HG03460 (cell line): ENCODE measurements around the gene ZNF346.

ENCODE experiments used
- ATAC-seq: cut with Tn5 transposase; IDR thresholded peaks from one replicate; pipeline ENCODE4 v1.9.1; 2021; ENCODE audit not compliant: unreplicated experiment

Gene ZNF346

DNA sequence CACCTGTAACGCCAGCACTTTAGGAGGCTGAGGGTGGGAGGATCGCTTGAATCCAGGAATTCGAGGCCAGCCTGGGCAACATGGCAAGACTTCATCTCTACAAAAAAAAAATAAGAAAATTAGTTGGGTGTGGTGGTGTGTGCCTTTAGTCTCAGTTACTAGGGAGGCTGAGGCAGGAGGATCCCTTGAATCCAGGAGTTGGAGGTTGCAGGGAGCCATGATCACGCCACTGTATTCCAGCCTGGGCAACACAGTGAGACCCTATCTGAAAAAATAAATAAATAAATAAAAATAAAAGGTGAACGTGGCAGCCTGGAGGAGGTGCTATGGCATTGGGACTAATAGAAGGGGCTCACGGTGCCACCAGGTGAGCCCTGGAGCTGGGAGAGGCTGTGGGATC lies 71.3 kb downstream of the ZNF346 start:
- ATAC-seq, result no peak

DNA sequence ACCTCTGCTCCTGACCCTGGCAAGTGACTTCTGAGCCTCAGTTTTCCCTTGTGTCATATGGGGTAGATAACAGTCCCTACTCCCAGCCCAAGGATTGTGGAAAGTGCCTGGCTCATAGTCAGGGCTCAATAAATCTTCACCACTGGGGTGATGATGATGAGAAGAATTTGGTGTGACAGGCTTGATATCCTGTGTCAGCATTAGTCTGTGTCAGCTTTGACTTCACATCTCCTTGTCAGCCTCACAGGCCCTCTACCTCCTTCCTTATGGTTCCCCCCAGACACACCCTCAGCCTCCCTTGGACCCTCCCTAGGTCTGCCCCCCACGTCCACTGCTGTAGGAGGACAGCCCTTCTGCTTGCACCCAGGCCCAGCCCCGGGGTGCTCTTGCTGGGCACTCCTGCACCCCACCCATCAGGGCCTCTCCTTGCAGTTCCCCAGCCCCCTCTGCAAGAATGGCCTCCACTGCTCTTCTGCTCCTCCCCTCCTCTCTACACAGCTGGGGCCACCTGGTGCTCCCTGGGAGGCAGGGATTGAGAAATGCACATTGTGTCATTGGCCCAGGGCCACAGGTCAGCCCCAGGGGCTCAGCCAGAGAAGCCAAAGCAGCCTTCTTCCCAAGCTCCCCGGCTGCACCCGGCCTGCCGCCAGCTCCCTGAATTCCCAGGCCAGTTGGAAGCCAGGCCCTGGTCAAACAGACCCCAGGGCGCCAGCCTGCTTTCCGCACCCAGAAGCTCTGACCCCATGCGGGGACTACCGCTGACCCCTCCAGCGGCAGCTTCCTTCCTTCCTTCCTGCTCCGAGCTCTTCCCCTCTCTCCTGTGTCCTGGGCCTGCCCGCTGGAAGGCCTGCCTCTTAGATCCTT lies 72.0 kb downstream of the ZNF346 start:
- no peak for ATAC-seq

DNA sequence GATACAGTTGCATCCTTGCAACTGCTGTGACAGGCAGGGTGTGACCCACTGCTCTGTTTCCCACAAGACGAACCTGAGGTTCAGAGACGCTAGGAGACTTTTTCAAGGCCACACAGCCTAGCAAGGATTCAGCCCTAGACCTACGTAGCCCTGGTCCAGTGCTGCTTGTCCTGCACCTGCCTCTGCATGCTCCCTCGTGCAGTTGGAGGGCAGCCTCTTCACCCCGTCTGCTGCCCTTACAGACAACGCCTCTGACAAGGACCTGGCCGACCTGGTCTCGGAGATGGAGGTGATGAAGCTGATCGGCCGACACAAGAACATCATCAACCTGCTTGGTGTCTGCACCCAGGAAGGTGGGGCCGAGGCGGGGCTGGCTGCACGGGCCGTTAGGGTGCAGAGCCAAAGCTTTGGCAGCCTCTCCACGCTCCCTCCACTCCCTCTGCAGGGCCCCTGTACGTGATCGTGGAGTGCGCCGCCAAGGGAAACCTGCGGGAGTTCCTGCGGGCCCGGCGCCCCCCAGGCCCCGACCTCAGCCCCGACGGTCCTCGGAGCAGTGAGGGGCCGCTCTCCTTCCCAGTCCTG lies 72.7 kb downstream of the ZNF346 start:
- no peak for ATAC-seq

DNA sequence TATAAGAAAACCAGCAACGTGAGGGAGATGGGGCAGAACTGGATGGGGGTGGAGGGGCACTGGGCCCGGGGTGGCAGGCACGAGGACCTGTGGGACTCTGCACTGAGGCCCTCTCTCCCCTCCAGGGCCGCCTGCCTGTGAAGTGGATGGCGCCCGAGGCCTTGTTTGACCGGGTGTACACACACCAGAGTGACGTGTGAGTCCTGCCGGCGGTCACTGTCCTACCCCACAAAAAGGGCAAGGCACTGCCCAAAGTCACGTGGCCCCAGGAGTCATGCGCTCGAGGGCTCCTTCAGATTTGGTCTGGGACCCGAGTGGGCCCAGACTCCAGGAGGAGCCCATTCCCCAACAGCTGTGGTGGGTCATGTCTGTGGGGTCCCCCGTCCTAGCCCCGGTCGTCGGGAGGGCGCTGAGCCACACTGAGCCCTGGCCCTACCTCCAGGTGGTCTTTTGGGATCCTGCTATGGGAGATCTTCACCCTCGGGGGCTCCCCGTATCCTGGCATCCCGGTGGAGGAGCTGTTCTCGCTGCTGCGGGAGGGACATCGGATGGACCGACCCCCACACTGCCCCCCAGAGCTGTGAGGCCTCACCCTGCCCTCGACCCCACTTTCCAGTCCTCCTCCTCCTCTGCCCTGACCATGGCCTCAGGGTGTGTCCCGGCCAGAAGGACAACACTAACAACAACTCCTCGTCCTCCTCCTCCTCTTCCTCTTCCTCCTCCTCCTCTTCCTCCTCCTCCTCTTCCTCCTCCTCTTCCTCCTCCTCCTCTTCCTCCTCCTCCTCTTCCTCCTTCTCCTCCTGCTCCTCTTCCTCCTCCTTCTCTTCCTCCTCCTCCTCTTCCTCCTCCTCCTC lies 73.9 kb downstream of the ZNF346 start:
- ATAC-seq, result no peak

DNA sequence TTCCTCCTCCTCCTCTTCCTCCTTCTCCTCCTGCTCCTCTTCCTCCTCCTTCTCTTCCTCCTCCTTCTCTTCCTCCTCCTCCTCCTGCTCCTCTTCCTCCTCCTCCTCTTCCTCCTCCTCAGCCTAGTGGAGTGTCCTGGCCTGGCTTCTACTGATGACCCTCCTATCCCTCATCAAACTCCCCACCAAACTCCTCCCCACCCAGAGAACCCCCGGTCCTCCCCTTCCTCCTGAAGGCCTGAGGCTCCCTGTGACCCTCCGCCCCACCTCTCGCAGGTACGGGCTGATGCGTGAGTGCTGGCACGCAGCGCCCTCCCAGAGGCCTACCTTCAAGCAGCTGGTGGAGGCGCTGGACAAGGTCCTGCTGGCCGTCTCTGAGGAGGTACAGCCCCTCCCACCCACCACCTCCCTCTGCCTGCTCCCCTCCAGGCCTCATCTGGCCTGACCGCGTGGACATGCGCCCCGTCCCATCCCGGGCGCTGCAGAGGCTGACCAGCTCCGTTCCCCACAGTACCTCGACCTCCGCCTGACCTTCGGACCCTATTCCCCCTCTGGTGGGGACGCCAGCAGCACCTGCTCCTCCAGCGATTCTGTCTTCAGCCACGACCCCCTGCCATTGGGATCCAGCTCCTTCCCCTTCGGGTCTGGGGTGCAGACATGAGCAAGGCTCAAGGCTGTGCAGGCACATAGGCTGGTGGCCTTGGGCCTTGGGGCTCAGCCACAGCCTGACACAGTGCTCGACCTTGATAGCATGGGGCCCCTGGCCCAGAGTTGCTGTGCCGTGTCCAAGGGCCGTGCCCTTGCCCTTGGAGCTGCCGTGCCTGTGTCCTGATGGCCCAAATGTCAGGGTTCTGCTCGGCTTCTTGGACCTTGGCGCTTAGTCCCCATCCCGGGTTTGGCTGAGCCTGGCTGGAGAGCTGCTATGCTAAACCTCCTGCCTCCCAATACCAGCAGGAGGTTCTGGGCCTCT lies 74.8 kb downstream of the ZNF346 start:
- no peak for ATAC-seq

DNA sequence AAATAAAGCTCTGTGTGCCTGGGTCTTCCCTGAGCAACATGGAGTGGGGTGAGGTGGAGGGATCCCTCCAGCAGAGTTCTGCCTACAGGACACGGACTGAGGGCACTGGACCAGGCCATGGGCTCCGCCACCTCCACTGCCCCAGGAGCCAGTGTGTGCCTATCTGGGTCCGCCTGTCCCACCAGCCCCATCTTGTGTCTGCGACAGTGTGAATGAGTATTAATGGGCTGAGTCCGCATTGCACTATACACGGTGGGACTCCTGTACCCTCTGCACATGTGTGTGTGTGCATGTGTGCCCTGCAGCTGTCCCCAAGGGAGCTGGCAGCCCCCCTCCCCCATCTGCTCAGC lies 75.6 kb downstream of the ZNF346 start:
- no peak for ATAC-seq

DNA sequence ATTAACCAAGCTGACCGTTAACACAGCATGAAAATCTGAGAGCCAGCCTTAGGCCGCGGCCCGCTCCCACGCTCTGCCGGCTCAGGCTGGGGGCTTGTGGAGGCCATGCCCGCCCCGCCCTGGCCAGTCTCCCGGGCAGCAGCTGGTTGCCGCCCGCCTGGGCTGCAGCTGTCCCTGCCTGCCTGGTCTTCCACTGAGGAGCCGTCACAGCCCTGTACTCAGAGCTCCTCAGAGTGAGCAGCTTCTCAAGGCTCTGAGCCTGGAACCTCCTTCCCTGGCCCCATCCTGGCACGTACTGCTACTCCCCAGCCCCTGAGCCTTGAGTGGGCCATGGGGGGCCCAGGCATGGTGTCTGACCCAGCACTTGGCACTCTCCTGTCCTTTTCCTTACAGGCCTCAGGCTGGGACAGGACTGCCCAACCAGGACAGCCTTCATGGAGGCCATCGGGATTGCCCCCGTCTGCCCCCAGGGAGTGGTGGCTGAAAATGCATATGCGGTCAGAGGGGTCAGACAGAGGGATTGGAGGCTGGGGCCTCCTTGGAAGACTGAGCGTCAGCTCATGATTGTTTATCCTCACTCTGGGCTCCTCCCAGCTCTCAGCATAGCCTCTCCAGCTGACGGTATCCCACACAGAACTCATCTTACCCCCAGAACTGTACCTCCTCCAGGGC lies 76.1 kb downstream of the ZNF346 start:
- no peak for ATAC-seq

DNA sequence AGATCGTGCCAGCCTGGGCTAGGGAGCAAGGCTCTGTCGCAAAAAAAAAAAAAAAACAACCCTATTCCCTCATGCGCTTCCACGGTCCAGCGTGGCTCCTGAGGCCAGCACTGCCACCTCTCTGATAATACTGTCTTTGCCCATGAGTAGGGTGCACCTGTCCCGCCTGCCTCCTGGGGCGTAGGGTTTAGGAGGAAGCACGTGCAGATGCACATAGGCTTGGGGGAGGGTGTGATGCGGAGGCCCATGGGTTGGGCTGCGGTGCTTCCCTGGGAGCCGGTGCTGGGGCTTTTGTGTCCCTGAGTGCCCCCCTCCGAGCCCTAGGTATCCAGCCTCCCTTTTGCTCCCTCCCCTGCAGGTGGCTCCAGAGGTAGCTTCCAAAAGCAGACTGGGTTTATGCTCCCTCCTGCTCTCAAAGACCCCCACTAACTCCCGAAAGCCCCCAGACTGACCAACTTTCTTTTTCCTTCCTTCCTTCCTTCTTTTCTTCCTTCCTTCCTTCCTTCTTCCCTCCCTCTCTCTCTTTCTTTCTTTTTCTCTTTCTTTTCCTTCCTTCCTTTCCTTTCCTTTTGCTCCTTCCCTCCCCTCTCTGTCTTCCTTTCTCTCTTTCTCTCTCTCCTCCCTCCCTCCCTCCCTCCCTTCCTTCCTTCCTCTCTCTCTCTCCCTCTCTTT lies 77.1 kb downstream of the ZNF346 start:
- no peak for ATAC-seq

DNA sequence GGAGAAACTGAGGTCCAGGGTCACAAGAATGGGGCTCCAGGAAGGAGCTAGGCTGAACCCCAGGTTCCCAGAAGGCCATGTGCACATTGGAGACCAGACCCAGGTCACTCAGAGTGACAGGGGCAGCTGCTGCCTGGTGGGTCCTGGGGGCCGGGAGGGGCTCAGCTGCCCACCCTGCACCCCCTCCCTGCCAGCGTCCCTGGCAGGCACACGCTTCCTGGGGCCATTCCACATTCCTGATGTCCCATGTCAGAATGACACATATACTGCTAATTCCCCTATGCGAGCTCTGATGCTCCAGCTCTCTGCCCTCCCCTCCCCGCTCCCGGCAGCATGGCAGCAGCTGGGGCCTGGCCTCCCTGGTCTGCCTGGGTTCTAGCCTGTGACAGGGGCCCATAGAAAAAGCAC lies 78.2 kb downstream of the ZNF346 start:
- ATAC-seq, result no peak

DNA sequence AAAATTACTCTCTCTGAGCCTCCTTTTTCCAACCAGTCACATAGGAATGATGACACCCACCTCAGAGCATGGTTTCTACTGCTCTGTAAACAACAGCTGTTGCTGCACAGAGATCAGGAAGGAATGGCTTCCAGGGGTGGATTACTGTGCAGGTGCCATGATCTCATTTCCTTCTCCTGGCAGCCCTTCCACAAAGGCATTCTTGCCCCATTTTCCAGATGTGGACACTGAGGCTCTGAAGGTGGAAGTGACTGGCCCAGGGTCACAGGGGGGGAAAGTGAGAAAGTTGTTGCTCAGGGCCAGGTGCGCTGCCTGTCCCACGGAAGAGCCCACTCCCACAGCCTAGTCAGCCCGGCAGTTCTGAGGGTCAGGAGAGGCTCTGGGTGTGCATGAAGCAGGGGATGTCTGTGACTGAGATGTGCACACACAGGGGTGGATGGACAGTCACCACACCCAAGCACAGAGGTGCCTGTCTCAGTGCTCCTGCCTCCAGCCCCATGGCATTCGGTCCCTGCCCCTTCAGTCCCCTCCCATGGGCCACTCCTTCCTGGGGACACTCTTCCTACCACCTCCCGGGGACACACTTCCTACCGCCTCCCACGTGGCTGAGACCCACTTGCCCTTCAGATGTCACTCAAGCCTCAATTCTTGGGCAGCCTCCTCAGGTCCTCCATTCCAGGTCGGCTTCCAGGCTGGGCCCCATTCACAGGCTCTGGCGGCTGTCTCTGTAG lies 81.2 kb downstream of the ZNF346 start:
- ATAC-seq, result no peak

DNA sequence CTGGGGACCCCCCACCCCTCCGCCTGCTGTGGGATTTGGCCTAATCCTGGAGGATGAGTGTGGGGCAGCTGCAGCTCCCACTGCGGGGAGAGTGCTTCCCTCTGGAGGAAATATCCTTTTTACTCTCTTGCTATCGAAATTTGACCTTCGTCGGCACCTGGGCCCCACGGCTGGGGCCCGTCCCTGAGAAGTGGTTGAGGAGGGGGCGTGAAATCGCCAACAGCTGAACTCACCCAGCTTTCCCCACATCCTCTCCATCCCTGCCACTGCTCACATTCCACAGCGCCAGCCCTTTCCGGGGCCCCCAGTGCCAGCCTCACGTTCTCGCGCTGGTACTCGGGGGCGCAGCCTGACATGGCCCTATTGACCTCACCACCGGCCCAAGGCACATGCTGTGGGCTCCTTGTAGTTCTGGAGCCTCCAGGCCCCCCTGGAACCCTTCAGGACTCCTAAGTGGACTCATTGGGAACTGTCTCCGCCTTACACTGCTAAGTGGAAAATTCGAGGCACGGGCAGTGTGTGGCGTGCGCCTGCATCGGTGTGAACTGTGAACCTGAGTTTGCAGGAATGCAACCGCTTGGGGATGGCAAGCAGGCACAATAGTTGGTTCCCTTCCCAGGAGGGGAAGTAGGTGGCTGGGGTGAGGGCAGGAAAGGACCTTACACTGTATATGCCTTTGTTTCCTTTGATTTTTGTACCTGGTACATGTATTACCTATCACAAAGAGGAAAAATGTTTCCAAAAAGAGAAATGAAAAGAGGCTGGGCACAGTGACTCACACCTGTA lies 83.4 kb downstream of the ZNF346 start:
- ATAC-seq, result no peak

DNA sequence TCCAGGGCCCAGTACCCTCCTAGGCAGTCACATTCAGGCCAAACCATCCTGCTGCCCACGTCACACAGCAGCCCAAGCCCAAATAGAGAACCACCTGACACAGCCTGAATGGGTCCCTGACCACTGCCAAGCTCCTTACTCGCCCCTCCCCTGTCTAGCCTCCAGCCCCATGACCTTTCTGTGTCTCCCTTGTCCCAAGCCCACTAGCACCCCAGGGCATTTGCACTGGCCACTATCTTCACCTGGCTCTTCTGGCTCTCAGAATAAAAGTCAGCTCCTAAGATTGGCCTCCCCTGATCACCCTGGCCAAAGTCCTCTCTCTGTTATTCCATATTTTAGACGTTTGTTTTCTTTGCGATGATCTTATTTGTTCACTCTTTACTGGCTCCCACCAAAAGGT lies 84.7 kb downstream of the ZNF346 start:
- no peak for ATAC-seq

DNA sequence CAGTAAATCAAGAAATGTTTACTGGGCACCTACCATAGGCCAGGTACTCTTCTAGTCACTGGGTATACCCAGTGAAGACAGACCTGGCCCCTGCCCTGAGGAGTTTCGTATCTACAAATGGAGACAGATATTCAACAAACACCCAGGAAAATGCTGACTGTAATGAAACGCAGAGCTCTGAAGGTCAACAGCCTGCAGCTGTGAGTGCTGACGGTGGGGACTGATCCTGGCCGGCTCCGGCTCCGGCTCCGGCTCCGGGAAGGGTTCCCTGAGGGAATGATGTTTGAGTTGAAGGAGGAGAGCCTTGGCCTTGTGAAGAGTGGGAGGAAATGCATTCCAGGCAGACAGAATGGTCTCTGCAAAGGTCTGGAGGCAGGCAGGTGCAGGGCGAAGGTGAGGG lies 87.3 kb downstream of the ZNF346 start:
- ATAC-seq, result no peak

DNA sequence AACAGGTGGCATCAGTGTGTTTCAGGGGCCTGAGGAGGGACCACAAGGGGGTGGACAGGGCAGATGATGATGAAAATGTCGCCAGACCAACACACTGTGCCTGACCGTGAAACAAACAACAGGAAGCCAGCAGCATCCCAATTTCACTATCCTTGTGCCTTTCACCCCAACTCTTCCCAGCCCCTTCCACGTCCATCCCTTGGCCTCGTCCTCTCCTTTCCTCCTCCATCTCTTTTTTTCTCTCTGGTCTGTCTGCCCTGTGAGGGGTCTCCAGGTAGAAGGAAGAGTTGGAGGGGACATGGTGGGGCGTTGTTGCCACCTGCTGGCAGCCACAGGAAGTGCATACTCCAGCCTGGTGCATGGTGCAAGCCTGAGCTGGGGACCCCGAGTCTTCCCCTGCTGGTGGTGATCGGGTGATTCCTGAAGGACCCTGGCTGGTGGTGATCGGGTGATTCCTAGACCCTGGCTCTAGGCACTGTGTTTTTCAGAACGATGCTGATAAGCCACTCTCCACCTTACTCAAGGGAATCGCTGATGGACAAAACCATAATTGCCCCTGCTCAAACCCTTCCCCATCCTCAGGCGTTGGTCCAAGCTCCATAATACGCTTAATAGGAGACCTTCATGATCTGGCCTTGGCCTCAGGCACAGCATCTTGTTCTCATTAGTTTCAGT lies 89.4 kb downstream of the ZNF346 start:
- ATAC-seq, result no peak

DNA sequence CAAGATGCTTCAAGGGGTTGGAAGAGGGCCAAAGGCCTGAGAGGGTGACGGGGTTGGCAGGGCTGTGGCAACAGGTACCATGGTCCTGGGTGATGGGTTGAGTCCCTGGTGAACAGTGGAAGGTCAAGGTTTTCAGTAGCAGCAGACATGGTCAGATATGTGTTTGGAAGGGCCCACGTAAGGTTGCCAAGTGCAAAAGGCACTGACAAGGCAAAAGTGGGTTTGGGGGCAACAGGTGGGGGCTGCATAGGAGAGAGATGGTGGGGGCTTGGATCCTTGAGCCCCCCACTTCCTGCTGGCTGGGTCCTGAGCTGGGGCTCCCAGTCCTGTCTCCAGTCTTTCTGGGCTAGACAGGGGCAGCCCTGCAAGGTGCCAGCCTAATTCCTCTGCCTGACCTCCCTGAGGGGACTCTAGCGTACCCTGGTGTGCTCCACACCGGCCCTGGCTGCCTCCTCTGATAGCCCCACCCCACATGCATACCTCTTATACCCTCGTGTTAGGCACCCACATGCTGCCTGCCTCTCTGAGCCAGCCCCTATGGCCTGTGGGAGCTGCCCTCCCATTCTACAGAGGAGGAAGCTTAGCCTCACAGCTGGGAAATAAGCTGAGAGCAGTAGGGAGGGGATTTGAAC lies 90.2 kb downstream of the ZNF346 start:
- no peak for ATAC-seq

DNA sequence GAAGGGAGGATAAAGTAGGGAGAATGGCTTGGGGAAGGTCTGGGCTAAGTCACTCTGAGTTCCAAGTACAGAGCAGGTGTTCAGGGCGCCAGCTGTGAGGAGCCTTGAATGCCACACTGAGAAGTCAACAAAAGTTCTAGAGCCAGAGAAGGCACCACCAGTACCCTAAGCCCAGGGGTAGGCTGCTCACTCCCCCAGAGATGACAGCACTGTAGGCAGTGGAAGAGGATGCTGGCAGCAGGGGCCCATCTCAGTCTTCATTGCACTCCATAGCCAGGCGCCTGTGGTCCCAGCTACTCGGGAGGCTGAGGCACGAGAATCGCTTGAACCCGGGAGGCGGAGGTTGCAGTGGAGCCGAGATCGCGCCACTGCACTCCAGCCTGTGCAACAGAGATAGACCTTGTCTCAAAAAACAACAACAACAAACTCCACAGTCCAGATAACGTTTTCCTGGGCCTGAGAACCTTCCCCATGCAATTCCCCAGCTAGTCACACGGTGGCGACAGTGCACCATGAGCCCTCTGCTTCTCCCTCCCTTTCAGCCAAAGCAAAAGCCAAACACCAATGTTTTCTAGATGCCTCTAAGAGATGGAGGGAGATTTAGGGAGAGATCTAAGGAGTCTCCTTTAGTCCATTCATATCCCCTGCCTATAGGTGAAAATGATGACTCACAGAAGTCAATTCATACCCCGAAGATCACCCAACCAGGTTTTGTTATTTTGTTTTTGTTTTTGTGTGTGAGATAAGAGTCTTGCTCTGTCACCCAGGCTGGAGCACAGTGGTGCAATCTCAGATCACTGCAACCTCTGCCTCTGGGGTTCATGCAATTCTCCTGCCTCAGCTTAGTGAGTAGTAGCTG lies 91.3 kb downstream of the ZNF346 start:
- ATAC-seq, result peak; percentile 50
